ENCODE data around the gene PRDM10. TPM values are rescaled to one million over a fixed set of nuclear protein-coding genes. Genes with fewer than 3 reads are reported as not detected.
"Not testable (repeated sequence)": the region's sequence is repeated elsewhere in the genome, so short reads cannot be mapped to it uniquely, and the experiment has no call there.

PRDM10 gene
- total RNA-seq, 1 experiment from 2014 or later = 18.9 TPM

DNA sequence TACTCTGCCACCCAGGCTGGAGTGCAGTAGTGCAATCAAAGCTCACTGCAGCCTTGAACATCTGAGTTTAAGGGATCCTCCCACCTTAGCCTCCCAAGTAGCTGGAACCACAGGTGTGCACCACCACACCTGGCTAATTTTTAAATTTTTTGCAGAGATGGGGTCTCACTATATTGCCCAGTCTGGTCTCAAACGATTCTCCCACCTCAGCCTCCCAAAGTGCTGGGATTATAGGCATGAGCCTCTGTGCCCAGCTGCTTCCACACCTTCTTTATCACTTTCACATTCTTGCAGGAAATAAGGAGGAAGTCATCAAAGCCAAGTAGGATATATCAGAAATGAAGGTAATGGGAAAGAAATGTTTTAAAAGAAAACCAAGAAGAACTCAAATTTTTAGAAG, 47.9 kb downstream of the PRDM10 start:
- H3K9me3 Mint-ChIP-seq; H3K4me3 Mint-ChIP-seq; ATAC-seq; DNase-seq (ENCODE audit: low spot score); H3K27me3 Mint-ChIP-seq (ENCODE audit: low read depth); POLR2A ChIA-PET; H3K27ac Mint-ChIP-seq: not testable (repeated sequence)
- CTCF ChIA-PET = interaction anchor here (1.3 to 1.6 kb wide), 3 partner anchors 31 to 178 kb away, joined by 4 to 8 read pairs (median 6); no protein-coding TSS in a partner anchor
- peaks cover 10% of the 10 kb centered on the region for H3K4me1 Mint-ChIP-seq
- H3K36me3 Mint-ChIP-seq = peaks cover 28% of the 10 kb centered on the region
- peak; percentile 85 for TF ChIP-seq ZNF121 (CRISPR knock-in tag; IDR thresholded peaks at IDR 0.05)

DNA sequence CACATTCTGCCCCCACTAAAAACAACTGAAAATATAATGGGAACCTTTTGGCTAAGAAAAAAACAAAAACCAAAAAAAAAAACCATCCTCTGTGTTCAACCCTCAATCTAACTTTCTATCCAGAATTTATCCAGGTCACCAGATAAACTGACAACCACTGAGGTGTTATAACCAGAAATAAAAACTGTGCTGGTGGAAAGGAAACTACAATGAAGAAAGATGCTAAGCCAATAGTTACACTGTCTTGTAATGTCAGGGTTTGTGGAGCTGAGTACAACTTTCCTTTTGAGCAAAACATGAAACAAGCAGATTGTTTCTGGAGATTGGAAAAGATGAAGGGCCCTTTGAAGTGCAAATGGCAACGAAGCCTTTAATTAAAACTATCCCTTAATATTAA, 50.8 kb downstream of the PRDM10 start:
- H3K9me3 Mint-ChIP-seq = no peaks in the 10 kb centered on the region
- H3K27me3 Mint-ChIP-seq (ENCODE audit: low read depth) = no peaks in the 10 kb centered on the region
- peaks cover 19% of the 10 kb centered on the region for H3K36me3 Mint-ChIP-seq
- no peak for DNase-seq (ENCODE audit: low spot score)
- CTCF ChIA-PET = no interaction called here
- H3K4me3 Mint-ChIP-seq = no peak overlapping the region
- TF ChIP-seq, protein P1, sequence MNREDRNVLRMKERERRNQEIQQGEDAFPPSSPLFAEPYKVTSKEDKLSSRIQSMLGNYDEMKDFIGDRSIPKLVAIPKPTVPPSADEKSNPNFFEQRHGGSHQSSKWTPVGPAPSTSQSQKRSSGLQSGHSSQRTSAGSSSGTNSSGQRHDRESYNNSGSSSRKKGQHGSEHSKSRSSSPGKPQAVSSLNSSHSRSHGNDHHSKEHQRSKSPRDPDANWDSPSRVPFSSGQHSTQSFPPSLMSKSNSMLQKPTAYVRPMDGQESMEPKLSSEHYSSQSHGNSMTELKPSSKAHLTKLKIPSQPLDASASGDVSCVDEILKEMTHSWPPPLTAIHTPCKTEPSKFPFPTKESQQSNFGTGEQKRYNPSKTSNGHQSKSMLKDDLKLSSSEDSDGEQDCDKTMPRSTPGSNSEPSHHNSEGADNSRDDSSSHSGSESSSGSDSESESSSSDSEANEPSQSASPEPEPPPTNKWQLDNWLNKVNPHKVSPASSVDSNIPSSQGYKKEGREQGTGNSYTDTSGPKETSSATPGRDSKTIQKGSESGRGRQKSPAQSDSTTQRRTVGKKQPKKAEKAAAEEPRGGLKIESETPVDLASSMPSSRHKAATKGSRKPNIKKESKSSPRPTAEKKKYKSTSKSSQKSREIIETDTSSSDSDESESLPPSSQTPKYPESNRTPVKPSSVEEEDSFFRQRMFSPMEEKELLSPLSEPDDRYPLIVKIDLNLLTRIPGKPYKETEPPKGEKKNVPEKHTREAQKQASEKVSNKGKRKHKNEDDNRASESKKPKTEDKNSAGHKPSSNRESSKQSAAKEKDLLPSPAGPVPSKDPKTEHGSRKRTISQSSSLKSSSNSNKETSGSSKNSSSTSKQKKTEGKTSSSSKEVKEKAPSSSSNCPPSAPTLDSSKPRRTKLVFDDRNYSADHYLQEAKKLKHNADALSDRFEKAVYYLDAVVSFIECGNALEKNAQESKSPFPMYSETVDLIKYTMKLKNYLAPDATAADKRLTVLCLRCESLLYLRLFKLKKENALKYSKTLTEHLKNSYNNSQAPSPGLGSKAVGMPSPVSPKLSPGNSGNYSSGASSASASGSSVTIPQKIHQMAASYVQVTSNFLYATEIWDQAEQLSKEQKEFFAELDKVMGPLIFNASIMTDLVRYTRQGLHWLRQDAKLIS (CRISPR knock-in tag; IDR thresholded peaks at IDR 0.05; ENCODE audit: borderline replicate concordance) = no peak
- H3K27ac Mint-ChIP-seq = peak overlapping the region; percentile 28; the same call in 1 of the 2 replicates
- H3K4me1 Mint-ChIP-seq = peaks cover 26% of the 10 kb centered on the region
- POLR2A ChIA-PET = no interaction called here
- ATAC-seq = no peak

DNA sequence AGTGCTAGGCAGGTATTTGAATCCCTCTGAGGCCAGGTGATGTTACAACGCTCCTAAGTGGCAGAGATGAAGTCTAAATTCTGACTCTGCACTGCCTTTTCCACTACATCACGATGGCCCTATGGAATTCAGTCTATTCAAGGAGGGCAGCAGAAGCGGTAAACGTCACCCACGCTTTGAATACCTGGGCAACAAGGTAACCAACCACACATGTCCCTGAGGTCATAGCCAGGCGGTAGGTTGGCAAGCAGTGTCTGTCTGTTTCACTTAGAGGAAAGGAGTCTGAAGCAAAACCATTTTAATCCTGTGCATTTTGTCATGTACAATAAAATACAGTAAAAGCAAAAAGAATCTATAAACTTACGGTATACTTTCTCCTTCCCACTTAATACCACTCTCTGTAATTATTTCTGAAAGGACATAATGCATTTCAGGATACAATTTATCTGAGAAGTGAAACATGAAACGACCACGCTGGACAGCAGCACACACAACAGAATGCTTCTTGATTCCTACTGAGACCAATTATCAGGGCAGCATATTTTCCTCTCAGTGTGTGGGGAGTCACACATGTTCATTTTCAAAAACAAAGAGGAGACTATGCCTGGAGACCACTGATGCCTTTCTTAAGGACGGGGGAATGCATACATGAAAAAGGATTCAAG, 51.3 kb downstream of the PRDM10 start:
- Mint-ChIP-seq H3K36me3 (peaks cover 22% of the 10 kb centered on the region), H3K27ac (peak overlapping the region; percentile 40; the same call in 1 of the 2 replicates), H3K27me3 (ENCODE audit: low read depth) (no peaks in the 10 kb centered on the region), H3K4me1 (peaks cover 32% of the 10 kb centered on the region), H3K9me3 (no peaks in the 10 kb centered on the region), H3K4me3 (no peak overlapping the region)
- POLR2A ChIA-PET = no interaction called here
- DNase-seq (ENCODE audit: low spot score) = no peak
- TF ChIP-seq ZNF423 (CRISPR knock-in tag; IDR thresholded peaks at IDR 0.05) = no peak
- ATAC-seq = no peak
- CTCF ChIA-PET = interaction anchor here (1.1 kb wide), 1 partner anchor 41 kb away, joined by 3 read pairs; no protein-coding TSS in a partner anchor

DNA sequence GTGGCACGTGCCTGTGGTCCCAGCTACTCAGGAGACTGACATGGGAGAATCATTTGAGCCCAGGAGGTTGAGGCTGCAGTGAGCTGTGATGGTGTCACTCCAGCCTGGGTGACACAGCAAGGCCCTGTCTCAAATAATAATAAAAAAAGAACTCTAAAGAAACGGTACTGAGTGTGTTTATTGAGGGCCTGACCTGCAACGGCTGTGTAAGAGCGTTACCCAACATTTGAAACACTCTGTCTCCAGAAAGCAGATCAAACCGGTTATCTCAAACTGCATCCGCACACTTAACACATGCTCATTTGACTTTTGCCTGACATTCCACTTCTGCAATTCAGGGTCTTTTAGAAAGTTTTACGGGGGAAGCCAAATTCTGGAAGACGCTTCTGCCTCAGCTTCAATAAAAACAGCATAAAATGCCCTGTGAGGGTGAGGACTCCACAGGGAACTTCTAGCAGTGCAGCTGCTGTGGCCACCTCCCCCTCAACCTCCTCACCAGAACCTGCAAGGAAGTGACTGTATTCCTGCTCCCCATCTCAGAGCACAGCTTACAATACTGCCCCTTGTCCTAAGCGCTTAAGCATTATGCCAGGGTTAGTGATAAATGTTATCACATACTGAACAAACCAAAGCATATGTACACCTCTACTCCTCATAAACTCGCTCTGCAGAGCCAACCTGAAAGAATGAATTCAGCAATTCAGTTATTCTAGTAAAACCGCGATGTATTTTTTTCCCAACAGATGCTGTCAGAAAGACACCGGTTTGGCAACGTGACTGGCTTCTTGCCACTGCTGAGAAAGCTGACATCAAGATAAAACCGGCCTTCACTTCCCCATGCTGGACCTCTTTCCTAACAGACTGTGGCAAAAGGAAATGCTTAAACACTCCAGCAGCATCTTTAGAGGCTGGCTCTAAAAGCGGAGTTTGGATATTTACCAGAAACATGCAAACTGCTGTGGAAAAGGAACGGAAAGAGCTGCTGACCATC, 52.2 kb downstream of the PRDM10 start:
- Mint-ChIP-seq H3K4me3 (no peak overlapping the region), H3K4me1 (peaks cover 39% of the 10 kb centered on the region), H3K27me3 (ENCODE audit: low read depth) (no peaks in the 10 kb centered on the region), H3K27ac (peak overlapping the region; percentile 1; the same call in 1 of the 2 replicates), H3K36me3 (peaks cover 19% of the 10 kb centered on the region), H3K9me3 (no peaks in the 10 kb centered on the region)
- POLR2A ChIA-PET = no interaction called here
- CTCF ChIA-PET = interaction anchor here (1.1 kb wide), 2 partner anchors 42 to 182 kb away, joined by 3 to 4 read pairs; no protein-coding TSS in a partner anchor
- ATAC-seq (no peak), DNase-seq (ENCODE audit: low spot score) (no peak)
- TF ChIP-seq, protein P2, sequence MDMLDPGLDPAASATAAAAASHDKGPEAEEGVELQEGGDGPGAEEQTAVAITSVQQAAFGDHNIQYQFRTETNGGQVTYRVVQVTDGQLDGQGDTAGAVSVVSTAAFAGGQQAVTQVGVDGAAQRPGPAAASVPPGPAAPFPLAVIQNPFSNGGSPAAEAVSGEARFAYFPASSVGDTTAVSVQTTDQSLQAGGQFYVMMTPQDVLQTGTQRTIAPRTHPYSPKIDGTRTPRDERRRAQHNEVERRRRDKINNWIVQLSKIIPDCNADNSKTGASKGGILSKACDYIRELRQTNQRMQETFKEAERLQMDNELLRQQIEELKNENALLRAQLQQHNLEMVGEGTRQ (CRISPR knock-in tag; IDR thresholded peaks at IDR 0.05) = no peak
- TF ChIP-seq, protein P3, sequence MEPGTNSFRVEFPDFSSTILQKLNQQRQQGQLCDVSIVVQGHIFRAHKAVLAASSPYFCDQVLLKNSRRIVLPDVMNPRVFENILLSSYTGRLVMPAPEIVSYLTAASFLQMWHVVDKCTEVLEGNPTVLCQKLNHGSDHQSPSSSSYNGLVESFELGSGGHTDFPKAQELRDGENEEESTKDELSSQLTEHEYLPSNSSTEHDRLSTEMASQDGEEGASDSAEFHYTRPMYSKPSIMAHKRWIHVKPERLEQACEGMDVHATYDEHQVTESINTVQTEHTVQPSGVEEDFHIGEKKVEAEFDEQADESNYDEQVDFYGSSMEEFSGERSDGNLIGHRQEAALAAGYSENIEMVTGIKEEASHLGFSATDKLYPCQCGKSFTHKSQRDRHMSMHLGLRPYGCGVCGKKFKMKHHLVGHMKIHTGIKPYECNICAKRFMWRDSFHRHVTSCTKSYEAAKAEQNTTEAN (CRISPR knock-in tag; IDR thresholded peaks at IDR 0.05) = no peak
- no peak for TF ChIP-seq ZNF138 (CRISPR knock-in tag; conservative IDR thresholded peaks at IDR 0.05)
- no peak for TF ChIP-seq HMGA2 (CRISPR knock-in tag; IDR thresholded peaks at IDR 0.05)
- TF ChIP-seq JUN (CRISPR knock-in tag; IDR thresholded peaks at IDR 0.05) = no peak
- TF ChIP-seq NFYB (CRISPR knock-in tag; conservative IDR thresholded peaks at IDR 0.05; ENCODE audit: low read depth) = no peak
- TF ChIP-seq, protein P4, sequence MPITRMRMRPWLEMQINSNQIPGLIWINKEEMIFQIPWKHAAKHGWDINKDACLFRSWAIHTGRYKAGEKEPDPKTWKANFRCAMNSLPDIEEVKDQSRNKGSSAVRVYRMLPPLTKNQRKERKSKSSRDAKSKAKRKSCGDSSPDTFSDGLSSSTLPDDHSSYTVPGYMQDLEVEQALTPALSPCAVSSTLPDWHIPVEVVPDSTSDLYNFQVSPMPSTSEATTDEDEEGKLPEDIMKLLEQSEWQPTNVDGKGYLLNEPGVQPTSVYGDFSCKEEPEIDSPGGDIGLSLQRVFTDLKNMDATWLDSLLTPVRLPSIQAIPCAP (CRISPR knock-in tag; IDR thresholded peaks at IDR 0.05) = no peak
- no peak for TF ChIP-seq ELF4 (CRISPR knock-in tag; IDR thresholded peaks at IDR 0.05; ENCODE audit: low read depth)
- TF ChIP-seq ZNF671 (CRISPR knock-in tag; IDR thresholded peaks at IDR 0.05) = no peak
- TF ChIP-seq RORB (CRISPR knock-in tag; IDR thresholded peaks at IDR 0.05) = no peak
- no peak for TF ChIP-seq NR2C2 (CRISPR knock-in tag; IDR thresholded peaks at IDR 0.05)
- TF ChIP-seq FOXK1 (CRISPR knock-in tag; IDR thresholded peaks at IDR 0.05) = no peak
- no peak for TF ChIP-seq CBFB (CRISPR knock-in tag; IDR thresholded peaks at IDR 0.05; ENCODE audit: low read depth)
- no peak for TF ChIP-seq EMX1 (CRISPR knock-in tag; IDR thresholded peaks at IDR 0.05)
- TF ChIP-seq ZNF263 (CRISPR knock-in tag; IDR thresholded peaks at IDR 0.05; ENCODE audit: low read depth) = no peak
- no peak for TF ChIP-seq ZNF423 (CRISPR knock-in tag; IDR thresholded peaks at IDR 0.05)
- TF ChIP-seq, protein P5, sequence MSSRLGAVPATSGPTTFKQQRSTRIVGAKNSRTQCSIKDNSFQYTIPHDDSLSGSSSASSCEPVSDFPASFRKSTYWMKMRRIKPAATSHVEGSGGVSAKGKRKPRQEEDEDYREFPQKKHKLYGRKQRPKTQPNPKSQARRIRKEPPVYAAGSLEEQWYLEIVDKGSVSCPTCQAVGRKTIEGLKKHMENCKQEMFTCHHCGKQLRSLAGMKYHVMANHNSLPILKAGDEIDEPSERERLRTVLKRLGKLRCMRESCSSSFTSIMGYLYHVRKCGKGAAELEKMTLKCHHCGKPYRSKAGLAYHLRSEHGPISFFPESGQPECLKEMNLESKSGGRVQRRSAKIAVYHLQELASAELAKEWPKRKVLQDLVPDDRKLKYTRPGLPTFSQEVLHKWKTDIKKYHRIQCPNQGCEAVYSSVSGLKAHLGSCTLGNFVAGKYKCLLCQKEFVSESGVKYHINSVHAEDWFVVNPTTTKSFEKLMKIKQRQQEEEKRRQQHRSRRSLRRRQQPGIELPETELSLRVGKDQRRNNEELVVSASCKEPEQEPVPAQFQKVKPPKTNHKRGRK (CRISPR knock-in tag; IDR thresholded peaks at IDR 0.05; ENCODE audit: borderline replicate concordance) = no peak
